ENCODE results near the gene A4GALT.

Gene A4GALT

DNA sequence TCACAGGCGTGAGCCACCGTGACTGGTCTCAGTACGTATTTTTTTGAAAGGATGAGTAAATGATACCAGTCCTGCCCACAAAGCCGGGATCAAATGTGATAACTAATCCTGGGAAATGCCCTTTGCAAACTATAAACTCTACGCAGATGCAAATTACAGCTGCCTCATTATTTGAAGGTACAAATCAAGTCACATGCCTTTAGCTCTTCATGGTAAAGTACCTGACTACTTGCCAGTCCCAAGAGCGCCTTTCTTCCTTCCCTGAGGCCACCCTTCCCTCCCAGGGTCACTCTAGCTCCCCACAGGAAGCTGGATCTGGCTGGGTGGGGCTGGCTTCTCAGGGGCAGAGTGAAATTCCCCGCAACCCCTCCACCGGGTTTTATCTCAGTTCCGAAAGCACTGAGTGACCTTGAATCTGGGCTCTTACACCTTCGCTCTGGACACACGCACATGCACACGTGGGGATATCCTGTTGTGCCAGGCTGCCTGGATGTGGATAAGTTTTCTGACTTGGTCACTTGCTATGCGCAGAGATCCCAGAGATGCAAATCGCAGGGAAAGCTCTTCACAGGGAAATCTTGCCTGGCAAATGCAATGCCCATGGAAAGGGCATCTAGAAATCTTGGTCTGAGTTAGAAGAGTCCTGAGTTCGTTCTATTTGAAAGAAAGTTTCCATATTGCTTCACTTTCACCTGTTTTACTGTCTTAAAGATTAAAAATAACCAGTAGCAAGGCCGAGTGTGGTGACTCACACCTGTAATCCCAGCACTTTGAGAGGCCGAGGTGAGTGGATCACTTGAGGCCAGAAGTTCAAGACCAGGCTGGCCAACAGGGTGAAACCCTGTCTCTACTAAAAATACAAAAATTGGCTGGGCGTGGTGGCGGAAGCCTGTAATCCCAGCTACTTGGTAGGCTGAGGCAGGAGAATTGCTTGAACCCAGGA is 8.5 kb downstream of the A4GALT start:
- DNase-seq: no peak
- in situ Hi-C loops (cut with MboI; ENCODE audit: low pct_unique_long_range_greater_than_20kb, low sequenced_read_pairs): no loop called here

DNA sequence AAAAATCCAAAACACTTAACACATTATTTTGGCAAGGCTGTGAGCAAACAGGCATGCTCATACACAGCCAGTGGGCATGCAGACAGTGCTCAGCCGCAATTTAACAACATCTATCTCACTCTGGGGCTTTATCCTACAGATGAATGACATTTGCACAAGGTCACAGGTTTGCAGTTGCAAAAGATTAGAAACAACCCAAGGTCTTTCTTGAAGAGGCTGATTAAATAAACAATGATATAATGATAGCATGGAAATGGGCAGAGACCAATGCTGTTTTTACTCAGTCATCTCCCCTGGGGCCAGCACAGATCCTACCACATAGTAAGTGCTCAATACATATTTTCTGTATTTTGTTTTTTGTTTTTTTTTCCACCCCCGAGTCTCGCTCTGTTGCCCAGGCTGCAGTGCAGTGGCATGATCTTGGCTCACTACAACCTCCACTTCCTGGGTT is 9.4 kb downstream of the A4GALT start:
- in situ Hi-C loops (cut with MboI; ENCODE audit: low pct_unique_long_range_greater_than_20kb, low sequenced_read_pairs): no loop called here
- DNase-seq: no peak

DNA sequence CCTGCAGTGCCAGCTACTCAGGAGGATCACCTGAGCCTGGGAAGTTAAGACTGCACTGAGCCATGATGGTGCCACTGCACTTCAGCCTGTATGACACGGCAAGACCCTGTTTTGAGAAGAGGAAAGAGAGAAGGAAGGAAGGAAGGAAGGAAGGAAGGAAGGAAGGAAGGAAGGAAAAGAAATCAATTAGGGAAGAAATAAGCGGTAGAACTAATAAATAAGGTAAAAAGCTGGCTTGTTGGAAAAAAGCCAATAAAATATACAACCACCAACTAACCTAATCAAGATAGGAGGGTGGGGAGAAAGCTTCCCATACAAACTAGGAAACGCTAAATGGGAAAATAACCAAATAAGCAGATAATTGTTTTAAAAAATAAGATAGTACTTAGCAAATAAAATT is 12.3 kb downstream of the A4GALT start:
- DNase-seq: no peak
- in situ Hi-C loops (cut with MboI; ENCODE audit: low pct_unique_long_range_greater_than_20kb, low sequenced_read_pairs): no loop called here

DNA sequence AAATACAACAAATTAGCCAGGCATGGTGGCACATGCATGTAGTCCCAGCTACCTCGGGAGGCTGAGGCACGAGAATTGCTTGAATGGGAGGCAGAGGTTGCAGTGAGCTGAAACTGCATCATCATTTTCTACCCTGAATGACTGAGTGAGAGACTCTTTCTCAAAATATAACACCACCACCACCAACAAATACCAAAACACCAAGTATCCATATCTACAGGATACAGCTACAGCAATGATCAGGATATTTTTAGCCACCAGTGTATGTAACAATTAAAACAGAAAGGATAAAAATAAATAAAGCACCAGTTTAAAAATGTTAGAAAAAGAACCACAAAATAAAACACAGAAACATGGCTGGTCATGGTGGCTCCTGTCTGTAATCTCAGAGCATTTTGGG is 13.2 kb downstream of the A4GALT start:
- in situ Hi-C loops (cut with MboI; ENCODE audit: low pct_unique_long_range_greater_than_20kb, low sequenced_read_pairs): no loop called here
- DNase-seq: no peak

DNA sequence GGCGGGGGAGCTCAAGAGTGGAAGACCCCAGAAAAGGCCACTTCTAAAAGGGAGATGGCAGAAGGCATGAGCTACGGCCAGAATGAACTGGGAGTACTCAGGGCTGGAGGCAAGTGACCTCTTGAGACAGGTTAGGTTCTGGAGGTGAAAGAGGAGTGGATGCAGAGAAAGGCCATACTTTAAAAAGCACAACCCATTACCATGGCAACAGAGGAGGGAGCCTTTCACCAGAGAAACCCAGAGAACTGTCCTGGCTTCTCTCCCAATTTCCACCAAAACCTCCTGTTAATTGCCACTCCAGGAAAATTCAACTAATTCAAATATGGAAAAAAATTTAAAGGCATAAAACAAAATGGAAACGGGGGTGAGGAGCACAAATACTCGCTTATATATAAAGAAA is 15.8 kb downstream of the A4GALT start:
- no peak for DNase-seq
- in situ Hi-C loops (cut with MboI; ENCODE audit: low pct_unique_long_range_greater_than_20kb, low sequenced_read_pairs): no loop called here

DNA sequence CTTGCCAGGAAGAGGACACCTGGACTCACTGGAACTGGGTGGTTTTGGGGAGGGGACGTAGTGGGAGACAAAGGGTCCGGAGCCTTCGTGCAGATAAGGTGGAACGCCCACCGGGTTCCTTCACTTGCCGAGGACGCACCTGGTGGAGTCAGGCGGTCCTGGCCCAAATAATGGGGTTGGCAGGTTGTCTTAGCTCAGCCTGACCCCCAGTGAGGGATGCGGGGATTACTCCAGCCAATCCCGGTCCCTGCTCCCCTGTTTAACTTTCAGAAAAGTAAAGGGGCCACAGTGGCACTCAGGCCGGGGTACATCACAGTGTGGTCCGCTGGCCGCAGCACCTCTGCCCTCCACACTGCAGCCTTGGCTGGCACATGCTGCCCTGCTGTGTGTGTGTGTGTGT is 18.0 kb downstream of the A4GALT start:
- in situ Hi-C loops (cut with MboI; ENCODE audit: low pct_unique_long_range_greater_than_20kb, low sequenced_read_pairs): no loop called here
- no peak for DNase-seq

DNA sequence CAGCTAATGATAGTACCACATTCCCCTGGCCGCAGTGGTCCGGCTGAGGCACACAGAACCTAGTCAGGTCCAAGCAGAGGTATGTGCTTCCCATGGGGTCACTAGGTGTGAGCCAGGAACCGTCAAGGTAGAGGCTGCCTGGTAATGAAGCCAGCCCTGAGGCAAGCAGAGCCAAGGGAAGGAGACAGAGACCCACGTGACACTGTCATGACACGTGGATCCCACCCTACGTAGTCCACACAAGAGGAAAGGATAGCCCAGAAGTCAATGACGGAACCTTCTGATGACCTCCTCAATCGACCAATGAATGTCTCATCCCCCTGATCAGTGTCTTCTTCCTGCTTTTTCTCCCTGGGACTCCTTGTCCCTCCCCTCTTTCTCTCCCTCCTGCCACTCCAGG is 19.0 kb downstream of the A4GALT start:
- no peak for DNase-seq
- in situ Hi-C loops (cut with MboI; ENCODE audit: low pct_unique_long_range_greater_than_20kb, low sequenced_read_pairs): no loop called here

DNA sequence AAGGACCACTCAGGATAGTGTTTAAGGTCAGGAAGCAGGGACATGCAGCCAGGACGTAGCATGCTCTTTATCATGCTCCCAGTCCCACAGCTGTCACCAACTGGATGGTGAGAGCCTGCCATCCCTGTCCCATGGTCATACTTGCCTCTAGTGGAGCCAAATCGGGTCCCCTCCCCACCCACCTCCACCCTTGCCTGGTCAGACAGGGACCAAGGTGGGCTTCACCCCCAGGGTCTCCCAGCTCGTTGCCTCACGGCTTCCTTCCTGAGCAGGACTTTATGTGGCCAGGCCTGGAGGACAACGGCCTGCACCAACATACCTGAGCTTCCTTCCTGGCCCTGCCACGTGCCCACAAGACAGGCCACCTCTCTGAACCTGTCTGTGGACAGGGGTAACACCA is 19.8 kb downstream of the A4GALT start:
- no peak for DNase-seq
- in situ Hi-C loops (cut with MboI; ENCODE audit: low pct_unique_long_range_greater_than_20kb, low sequenced_read_pairs): no loop called here

DNA sequence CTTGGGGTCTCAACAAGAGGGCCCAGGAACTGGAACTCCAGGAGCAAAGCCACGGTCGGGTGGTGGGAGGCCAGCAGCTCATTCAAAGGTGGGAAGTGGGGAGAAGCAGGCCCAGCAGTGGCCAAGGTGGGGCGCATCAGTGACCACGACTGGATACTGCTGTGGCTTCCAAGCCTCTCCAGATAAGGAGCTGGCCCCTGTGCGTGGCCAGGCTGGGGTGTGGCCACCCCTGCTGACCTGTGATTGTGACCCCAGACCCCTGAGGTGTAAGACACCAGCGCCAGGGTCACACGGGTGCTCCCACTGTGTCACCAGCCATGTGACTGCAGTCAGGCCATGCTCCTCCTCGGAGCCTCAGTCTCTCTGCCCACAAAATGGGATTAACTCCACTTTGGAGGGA is 20.3 kb downstream of the A4GALT start:
- in situ Hi-C loops (cut with MboI; ENCODE audit: low pct_unique_long_range_greater_than_20kb, low sequenced_read_pairs): no loop called here

DNA sequence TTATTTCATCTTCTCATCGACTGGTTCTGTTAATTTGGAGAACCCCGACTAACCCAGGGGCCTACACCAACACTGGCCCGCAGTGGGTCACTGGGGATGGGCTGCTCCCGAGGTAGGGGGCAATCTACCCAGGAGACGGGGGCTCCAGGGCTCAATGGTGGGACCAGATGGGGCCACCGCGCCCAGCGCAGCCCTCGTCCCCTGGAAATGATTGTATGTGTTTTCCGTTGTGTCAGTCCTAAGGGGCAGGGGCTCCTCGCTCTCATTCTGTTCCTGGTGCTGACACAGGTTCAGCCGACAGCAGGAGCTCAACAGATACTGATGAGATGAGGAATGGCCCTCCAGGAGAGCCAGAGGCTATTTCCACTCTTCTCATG is 20.7 kb downstream of the A4GALT start:
- in situ Hi-C loops (cut with MboI; ENCODE audit: low pct_unique_long_range_greater_than_20kb, low sequenced_read_pairs): no loop called here

More for the DNA sequence above, 20.3 kb downstream of the A4GALT start:
- no peak for DNase-seq

DNA sequence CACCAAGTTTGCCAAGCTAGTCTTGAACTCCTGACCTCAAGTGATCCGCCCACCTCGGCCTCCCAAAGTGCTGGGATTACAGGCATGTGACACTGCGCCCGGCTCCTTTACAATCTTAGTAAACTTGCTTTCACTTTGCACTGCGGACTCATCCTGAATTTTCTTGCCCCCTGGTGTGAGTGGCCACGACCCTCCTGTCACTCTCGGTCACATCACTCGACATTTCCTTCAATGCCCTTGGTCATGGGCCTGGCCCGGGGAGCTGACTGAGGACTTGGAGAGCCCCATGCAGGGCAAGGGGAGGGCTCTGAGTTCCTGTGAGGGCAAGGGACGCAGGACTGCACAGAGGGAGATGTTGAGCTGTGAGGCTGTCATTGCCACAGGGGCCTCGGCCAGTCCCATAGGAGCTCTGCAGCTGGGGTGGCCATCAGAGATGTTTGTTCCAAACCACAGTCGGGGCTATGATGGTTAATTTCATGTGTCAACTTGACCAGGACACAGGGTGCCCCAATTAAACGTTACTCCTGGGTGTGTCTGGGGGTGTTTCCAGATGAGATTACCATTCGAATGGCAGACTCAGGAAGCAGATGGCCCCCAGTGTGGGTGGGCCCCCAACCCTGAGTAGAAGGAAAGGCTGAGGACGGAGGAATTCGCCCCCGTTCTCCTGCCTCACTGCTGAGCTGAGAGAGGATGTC is 21.2 kb downstream of the A4GALT start:
- in situ Hi-C loops (cut with MboI; ENCODE audit: low pct_unique_long_range_greater_than_20kb, low sequenced_read_pairs): no loop called here
- no peak for DNase-seq

More for the DNA sequence above, 20.7 kb downstream of the A4GALT start:
- DNase-seq: no peak

DNA sequence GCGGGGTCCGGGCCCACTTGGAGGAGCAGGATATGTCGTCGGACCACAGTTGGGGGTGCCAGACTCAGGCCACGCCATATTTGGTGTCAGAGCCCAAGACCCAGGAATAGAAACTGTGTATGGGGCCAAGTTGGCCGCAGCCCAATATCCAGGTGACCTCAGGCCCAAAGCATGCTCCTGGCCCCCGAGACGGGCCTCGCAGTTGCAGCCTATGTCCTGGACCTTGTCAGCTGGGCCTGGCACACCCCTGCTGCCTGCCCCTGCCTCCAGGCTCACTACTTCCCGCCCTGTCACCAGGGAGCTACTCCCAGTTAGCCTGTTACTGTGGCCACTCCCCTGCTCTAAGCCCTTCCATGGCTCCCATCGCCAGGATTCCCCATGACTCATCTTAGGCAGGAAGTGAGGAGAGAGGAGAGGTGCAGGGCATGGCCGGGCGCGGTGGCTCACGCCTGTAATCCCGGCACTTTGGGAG is 23.1 kb downstream of the A4GALT start:
- no peak for DNase-seq
- in situ Hi-C loops (cut with MboI; ENCODE audit: low pct_unique_long_range_greater_than_20kb, low sequenced_read_pairs): no loop called here

DNA sequence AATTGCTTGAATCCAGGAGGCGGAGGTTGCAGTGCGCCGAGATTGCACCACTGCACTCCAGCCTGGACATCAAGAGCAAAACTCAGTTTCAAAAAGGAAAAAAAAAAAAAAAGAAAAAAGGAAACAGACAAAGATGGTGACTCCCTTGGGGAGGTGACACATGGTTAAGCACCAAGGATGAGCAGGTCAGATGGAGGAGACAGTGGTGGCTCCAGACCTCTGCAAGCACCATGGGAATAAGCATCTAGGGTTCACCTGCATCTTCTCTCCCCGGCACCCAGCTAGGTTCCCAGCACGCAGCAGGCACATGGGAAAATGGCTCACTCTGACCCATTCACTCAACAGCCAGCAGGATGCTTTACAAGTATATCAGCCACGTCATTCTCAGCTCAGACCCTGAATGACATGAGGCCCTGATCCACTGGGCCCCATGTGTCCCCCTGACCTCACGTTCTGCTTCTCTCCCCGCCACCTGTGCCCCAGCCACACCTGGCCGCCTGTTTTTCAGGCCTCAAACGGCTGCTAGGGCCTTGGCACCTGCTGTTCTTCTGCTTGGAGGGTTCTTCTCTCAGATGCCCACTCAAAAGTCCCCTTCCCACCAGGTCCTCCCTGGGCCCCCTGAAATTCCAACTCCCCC is 24.2 kb downstream of the A4GALT start:
- in situ Hi-C loops (cut with MboI; ENCODE audit: low pct_unique_long_range_greater_than_20kb, low sequenced_read_pairs): no loop called here
- no peak for DNase-seq

DNA sequence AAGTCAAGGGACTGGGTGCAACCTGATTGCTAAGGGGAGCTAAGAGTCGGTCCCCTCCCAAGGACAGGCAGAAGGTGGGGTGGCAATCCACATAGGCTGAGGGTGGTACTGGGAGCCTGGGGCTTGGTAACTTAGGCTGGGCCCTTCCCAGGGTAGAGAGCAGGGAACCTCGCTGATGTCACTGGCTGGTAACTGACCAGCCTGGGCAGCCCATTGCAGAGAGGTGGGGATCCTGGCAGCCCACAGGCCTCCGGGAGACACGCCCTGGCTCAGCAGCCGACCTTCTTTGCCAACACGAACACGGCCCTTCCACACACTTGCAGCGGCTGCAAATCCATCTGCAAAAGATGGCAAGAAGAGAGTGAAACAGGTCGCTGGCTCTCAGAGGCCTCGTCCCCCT is 25.4 kb downstream of the A4GALT start:
- in situ Hi-C loops (cut with MboI; ENCODE audit: low pct_unique_long_range_greater_than_20kb, low sequenced_read_pairs): no loop called here
- no peak for DNase-seq

DNA sequence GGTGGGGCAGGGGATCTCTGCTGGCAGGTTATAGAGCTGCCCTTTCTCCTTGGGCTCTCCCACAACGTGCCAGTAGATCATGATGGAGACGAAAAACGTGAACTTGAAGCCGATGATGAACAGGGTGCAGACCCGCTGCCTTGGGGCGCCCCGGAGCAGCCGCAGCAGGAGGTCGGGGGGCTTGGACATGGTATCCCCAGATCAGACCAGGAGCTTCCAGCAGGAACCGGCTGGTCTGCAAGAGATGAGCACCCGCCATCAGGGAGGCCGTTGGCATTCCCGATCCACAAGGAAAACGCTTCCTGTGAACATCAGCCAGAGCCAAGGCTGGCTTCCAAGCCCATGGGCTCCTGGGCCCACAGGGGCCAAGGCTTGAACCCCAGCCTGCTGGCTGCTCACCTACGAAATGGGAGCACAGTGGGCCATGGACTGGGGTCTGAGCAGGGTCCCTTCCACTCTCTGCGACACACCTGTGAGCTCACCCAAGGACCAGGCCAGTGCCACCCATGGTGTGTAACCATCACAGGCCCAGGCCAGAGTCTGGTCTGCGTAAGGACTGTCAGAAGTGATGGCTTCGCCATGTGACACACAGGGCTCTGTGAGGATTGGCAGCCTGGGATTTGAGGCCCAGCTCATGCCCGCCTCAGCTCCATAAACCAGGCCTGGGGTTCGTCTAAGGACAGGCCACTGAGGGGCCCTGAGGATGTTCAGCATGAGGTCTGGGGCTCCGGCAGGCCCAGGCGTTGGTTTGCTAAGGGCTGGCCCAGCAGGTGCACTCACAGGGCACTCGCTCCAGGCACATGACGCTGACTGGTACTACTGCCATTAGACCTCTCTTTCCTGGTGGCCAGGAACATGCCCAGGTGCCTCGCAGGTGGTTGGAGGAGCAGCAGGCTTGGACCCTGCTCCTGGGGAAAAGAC is 26.6 kb downstream of the A4GALT start:
- in situ Hi-C loops (cut with MboI; ENCODE audit: low pct_unique_long_range_greater_than_20kb, low sequenced_read_pairs): no loop called here
- DNase-seq: no peak

DNA sequence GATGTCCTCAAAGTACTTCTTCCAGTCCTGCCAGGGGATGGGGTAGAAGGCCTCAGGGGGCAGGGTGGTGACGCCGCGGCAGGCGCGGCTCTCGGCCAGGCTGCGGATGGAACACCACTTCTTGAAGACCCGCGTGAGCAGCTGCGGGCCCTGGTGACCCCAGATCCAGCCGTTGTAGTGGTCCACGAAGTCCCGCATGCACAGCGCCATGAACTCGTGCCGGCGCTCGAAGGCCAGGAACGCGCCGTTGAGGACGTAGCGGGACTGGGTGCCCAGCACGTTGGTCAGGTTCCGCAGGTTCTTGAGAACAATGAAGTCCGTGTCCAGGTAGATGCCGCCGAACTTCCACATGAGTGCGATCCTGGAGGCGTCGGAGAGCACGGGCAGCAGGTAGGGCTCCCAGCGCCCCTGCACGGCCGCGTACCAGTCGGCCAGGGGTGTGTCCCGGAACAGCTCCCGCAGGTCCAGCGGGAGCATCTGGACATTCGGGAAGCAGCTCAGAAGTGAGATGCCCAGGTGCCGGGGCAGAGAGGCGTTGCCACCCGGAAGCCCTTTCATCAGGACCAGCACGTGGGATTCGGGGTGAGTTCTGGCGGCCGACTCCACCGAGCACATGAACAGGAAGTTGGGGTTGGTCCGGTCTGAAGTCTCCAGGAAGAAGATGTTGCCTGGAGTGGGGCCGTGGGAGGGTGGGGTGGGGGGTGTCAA is 27.5 kb downstream of the A4GALT start:
- DNase-seq: no peak
- in situ Hi-C loops (cut with MboI; ENCODE audit: low pct_unique_long_range_greater_than_20kb, low sequenced_read_pairs): no loop called here

DNA sequence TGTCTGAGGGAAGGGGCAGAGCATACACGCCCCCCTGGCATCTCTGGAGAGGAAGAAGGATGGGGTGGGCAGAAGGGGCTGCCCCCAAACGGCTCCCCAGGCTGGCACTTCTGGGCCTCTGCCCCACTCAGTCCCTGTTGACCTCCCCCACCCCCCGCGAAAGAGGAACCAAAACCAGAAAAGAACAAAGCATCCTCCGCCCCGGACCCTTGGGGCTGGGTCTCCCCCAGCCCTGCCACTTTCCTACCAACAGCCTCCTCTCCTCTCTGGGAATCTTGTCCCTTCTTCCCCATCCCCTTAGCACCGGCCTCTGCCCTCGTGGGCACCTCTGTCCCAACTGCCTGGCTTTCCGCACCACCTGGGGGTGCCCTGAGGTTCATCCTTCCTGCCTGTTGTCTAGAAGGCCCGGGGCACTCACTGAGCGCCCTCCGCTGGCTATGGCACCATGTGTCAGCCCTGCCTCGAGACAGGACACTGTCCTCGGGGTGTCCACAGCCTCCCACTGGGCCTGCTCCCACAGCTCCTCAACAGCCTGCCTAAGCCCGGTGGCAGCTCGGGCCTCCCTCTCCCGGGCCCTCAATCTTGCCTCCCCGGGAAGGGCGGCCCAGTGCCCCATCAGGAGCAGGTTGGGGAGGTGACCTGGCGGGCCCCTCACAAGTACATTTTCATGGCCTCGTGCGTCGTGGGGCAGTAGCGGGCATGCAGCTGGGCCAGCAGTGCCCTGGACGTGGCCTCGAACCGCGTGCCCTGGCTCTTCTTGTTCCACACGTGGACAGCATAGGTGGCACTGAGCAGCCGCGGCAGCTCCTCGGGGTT is 28.2 kb downstream of the A4GALT start:
- DNase-seq: no peak
- in situ Hi-C loops (cut with MboI; ENCODE audit: low pct_unique_long_range_greater_than_20kb, low sequenced_read_pairs): no loop called here

DNA sequence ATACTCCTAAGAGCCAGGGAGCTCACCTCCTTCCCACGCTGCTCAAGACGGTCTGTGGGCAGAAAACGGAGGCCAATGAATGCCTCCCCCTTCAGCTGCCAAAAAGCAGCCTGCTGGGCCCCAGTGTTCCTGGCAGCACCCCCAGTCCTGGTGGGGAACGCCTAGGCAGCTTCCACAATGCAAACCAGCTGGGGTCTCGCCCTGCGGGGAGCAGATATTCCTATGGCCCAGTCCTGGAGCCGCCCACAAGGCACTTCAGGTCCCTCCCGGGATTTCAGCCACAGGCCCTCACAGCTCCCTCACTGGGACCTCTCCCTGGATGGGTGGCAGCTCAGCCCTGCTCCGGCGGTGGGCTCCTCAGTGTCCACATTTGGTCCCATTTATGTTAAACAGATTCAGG is 29.2 kb downstream of the A4GALT start:
- DNase-seq: no peak
- in situ Hi-C loops (cut with MboI; ENCODE audit: low pct_unique_long_range_greater_than_20kb, low sequenced_read_pairs): no loop called here
